ENCODE measurements around the gene PHYHD1.

DNA sequence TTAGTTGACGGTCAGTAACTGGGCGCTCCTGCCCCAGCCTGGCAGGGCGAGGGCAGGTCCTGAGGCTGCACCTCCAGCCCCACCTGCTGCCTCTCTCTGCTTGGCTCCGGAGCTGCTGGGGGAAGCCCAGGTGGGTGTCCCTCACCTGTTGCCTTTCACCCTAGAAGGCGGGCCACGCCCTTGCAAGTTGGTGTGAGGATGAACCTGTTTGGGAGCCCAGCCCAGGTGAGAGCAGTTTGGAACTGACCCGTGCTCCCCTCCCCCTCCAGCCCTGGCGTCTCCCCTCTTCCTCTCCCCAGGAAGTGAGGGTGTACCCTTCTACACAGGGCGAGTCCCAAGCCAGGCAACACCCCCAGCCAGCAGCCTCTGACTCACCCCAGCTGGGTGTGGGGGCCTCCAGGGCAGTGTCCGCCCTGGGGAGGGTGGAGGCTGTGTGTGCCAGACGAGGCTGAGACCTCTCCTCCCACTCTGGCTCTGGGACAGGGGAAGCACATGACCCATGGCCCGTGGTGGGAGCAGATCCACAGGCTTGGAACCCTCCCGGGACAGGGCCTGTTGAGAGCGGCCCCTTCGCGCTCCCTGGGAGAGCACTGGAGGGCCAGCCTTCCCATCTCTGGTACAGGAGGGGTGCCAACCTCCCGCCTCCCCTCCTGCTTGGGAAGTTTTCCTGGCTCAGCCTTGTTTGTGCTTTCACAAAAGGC lies 28.4 kb upstream of the PHYHD1 start:
- TF ChIP-seq, protein P1, sequence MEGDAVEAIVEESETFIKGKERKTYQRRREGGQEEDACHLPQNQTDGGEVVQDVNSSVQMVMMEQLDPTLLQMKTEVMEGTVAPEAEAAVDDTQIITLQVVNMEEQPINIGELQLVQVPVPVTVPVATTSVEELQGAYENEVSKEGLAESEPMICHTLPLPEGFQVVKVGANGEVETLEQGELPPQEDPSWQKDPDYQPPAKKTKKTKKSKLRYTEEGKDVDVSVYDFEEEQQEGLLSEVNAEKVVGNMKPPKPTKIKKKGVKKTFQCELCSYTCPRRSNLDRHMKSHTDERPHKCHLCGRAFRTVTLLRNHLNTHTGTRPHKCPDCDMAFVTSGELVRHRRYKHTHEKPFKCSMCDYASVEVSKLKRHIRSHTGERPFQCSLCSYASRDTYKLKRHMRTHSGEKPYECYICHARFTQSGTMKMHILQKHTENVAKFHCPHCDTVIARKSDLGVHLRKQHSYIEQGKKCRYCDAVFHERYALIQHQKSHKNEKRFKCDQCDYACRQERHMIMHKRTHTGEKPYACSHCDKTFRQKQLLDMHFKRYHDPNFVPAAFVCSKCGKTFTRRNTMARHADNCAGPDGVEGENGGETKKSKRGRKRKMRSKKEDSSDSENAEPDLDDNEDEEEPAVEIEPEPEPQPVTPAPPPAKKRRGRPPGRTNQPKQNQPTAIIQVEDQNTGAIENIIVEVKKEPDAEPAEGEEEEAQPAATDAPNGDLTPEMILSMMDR (IDR thresholded peaks at IDR 0.05), result no peak
- no peak for TF ChIP-seq POLR2A (IDR thresholded peaks at IDR 0.05)
